ENCODE results near the gene SYNGR2. TPM values are rescaled to one million over a fixed set of nuclear protein-coding genes. Genes with fewer than 3 reads are reported as not detected.

SYNGR2 gene
- total and polyA plus RNA-seq, 2 experiments from 2014 or later = 46.9 to 61.6 TPM

GRCh38 chr17:78154903-78155811 is 13.2 kb upstream of the SYNGR2 start:
- Histone ChIP-seq H3K4me2 (no peak overlapping the region), H3K27ac (ENCODE audit: low read depth) (no peak overlapping the region), H3K4me1 (ENCODE audit: insufficient read depth) (no peaks in the 10 kb centered on the region), H3K9me2 (ENCODE audit: insufficient read depth) (no peaks in the 10 kb centered on the region), H3K4me3 (no peak overlapping the region), H3F3A (replicated peaks; ENCODE audit: low read depth) (no peaks in the 10 kb centered on the region), H3K27me3 (ENCODE audit: insufficient read depth) (no peaks in the 10 kb centered on the region), H2AFZ (no peak overlapping the region), H4K20me1 (replicated peaks; ENCODE audit: insufficient read depth) (no peaks in the 10 kb centered on the region), H3K36me3 (ENCODE audit: insufficient read depth) (no peaks in the 10 kb centered on the region), H3K79me2 (replicated peaks; ENCODE audit: insufficient read depth) (no peaks in the 10 kb centered on the region)
- H3K4me3 Mint-ChIP-seq = no peak overlapping the region
- H3K4me1 Mint-ChIP-seq = peaks cover 5% of the 10 kb centered on the region; the same call in 1 of the 3 replicates
- no peaks in the 10 kb centered on the region for H3K9me3 Mint-ChIP-seq
- no peak for TF ChIP-seq EZH2 (IDR thresholded peaks at IDR 0.05; ENCODE audit: low read depth, unreplicated experiment)
- no peak for TF ChIP-seq CTCF (conservative IDR thresholded peaks at IDR 0.05; ENCODE audit: low read depth in 2 of 2)
- no peak for TF ChIP-seq STAT1 (IDR thresholded peaks at IDR 0.05; ENCODE audit: unreplicated experiment)
- no peak for TF ChIP-seq ETS1 (IDR thresholded peaks at IDR 0.05)
- TF ChIP-seq ZNF331 (CRISPR knock-in tag; IDR thresholded peaks at IDR 0.05; ENCODE audit: low read depth) = no peak
- TF ChIP-seq CREB1 (CRISPR knock-in tag; IDR thresholded peaks at IDR 0.05; ENCODE audit: low read depth) = no peak
- no peak for TF ChIP-seq ZNF462 (CRISPR knock-in tag; IDR thresholded peaks at IDR 0.05)
- no peak for TF ChIP-seq EZH2phosphoT487 (IDR thresholded peaks at IDR 0.05; ENCODE audit: unreplicated experiment)
- TF ChIP-seq JUNB (IDR thresholded peaks at IDR 0.05; ENCODE audit: unreplicated experiment) = no peak
- no peak for TF ChIP-seq POLR2AphosphoS5 (IDR thresholded peaks at IDR 0.05; ENCODE audit: low read depth)
- TF ChIP-seq NANOG (IDR thresholded peaks at IDR 0.05; ENCODE audit: borderline replicate concordance) = no peak
- TF ChIP-seq ZNF114 (CRISPR knock-in tag; IDR thresholded peaks at IDR 0.05) = no peak
- no peak for TF ChIP-seq REST (IDR thresholded peaks at IDR 0.05; ENCODE audit: unreplicated experiment)
- peaks cover 6% of the 10 kb centered on the region for H3K27me3 Mint-ChIP-seq (ENCODE audit: insufficient read depth, low read depth, poor library complexity)
- no peak overlapping the region for H3K27ac Mint-ChIP-seq
- DNase-seq (ENCODE audit: low spot score) (no peak), ATAC-seq (no peak)
- H3K36me3 Mint-ChIP-seq (ENCODE audit: low read depth) = no peaks in the 10 kb centered on the region
